GM18873 (cell line): ENCODE results near the gene SMCO2.

ENCODE experiments used
- ATAC-seq: cut with Tn5 transposase; IDR thresholded peaks from one replicate; pipeline ENCODE4 v1.9.1; 2021; ENCODE audit warnings: mild to moderate bottlenecking, moderate library complexity, moderate number of reproducible peaks; ENCODE audit not compliant: unreplicated experiment, low FRiP score

Gene SMCO2

GRCh38 chr12:27497446-27497845 is 50.9 kb downstream of the SMCO2 start:
- no peak for ATAC-seq

- ATAC-seq, result peak; percentile 83
Measured at GRCh38 chr12:27498149-27498548, 51.6 kb downstream of the SMCO2 start.

DNA sequence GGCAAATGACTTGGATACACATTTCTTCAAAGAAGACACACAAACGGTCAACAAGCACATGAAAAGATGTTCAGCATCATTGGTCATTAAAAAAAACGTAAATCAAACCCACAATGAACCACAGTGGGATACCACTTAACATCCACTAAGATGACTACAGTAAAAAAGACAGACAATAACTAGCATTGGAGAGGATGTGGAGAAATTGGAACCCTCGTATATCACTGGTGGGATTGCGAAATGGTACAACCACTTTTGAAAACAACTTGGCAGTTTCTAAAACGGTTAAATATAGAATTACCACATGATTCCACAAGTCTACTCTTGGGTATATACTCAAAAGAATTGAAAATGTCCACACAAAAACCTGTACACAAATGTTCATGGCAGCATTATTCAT is 52.2 kb downstream of the SMCO2 start:
- no peak for ATAC-seq

DNA sequence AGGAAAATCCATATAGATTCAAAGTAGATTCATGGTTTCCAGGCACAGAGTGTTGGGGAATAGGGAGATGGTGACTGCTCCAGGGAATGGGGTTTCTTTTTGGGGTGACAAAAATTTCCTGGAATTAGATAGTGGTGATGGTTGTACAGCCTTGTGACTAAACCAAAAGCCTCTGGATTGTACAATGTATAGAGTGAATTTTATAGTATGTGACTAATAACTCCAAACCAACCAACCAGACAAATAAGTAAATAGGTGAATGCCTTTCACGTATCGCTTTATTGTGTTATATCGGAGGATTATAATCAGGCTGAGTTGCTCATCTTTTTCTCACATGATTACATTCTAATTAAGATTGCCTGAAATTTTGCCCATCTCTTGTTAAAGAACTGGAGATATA is 52.8 kb downstream of the SMCO2 start:
- ATAC-seq, result no peak

- ATAC-seq, result no peak
Measured at GRCh38 chr12:27500546-27500945, 54.0 kb downstream of the SMCO2 start.

GRCh38 chr12:27502021-27502435 is 55.5 kb downstream of the SMCO2 start:
- no peak for ATAC-seq

DNA sequence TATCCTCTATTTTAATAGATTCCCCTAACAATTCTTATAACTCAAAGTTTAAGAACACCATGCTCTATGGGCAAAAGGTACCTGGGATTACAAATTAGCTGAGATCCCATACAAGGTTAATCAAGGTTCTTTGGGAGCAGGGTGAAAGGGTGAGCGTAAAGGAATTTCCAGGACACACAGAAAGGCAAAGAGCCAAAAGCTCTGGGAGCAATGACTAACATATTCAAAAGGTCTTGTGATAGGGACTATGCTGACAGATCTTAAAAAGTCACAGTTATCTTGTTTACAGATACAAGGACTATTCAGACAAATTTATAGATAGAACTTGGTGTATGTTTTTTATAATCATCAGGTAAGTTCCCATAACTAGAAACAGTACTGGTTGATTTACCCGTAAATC is 58.0 kb downstream of the SMCO2 start:
- ATAC-seq, result no peak

GRCh38 chr12:27505109-27505508 is 58.6 kb downstream of the SMCO2 start:
- no peak for ATAC-seq

DNA sequence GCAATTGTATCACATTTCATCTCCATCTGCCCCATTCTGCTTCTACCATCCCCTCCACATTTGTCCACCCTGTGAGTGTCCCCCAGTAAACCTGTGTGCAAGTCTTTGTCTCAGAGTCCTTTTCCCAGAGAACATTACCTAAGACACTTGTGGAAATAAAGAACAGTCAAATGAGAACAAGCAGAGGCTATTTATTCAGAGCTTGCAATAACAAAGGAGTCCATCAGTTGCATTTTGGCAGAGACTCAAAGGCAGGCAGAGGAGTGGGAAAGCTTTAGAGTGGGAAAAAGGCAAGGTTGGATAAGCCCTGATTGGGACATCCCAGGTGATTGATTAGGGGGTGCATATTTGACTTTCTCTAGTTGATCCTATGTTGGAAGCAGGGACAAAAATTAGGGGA is 59.2 kb downstream of the SMCO2 start:
- no peak for ATAC-seq

GRCh38 chr12:27506645-27507189 is 60.2 kb downstream of the SMCO2 start:
- no peak for ATAC-seq

DNA sequence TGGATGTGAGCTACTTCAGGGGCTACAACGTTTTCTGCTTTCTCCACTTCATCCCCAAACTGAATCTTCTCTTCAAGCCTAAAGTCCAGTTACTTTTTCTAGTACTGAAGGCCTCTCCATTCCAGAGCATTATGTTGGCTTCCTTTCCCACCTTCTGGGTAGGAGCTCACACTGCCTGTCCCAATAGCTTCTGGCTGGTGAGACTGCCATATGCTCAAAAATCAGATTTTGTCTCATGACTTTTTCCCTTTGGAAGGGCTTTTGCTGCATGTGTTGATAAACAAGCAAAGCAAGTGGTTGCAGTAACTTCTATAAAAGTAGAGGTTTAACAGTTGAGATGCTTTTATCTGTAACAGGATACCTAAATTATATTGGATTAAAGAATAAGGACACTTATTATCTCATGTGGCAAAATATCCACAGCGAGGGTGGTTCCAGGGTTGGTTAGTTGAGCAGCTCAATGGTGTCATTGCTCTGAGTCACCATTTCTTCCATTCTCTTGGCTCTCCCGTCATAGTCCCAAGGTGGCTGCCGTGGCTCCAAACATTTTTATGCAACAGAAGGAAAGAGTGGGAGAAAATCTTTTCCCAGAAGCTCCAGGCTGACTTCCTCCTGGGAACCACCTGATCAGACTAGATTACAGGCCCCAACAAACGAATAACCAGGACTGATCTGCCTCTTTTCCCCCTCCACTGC is 62.3 kb downstream of the SMCO2 start:
- ATAC-seq, result no peak

DNA sequence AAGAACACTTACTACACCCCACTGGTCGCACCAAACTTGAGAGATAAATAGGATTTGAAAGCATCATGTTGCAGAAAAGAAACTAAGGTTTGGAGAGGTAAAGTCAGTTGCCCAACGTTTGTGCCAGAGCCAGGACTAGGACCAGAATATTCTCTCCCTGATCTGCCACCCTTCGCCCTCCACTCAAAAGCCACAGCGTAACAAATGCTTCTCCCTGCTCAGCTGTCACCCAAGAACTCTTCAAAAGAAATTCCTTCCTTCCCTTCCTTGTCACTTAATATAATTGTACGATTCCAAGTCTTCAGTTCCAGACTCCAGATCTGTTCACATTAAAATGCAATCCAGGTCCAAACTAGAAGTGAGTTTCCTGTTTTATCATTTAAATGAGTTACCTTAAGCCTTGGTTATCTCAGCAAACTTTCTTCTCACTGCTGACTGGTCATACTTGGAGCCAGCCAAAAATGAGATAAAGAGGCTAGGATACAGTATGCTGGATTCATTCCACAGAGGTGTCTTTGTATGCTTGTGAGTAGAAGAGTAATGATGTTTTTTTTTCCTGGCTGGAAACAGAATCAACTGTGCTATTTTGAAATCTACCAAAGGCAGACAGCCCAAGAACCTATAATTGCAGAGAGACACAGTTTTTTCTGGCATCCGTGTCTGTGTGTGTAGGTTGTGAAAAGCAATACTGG is 64.6 kb downstream of the SMCO2 start:
- no peak for ATAC-seq

- ATAC-seq, result no peak
Measured at GRCh38 chr12:27511723-27512045, 65.1 kb downstream of the SMCO2 start.

DNA sequence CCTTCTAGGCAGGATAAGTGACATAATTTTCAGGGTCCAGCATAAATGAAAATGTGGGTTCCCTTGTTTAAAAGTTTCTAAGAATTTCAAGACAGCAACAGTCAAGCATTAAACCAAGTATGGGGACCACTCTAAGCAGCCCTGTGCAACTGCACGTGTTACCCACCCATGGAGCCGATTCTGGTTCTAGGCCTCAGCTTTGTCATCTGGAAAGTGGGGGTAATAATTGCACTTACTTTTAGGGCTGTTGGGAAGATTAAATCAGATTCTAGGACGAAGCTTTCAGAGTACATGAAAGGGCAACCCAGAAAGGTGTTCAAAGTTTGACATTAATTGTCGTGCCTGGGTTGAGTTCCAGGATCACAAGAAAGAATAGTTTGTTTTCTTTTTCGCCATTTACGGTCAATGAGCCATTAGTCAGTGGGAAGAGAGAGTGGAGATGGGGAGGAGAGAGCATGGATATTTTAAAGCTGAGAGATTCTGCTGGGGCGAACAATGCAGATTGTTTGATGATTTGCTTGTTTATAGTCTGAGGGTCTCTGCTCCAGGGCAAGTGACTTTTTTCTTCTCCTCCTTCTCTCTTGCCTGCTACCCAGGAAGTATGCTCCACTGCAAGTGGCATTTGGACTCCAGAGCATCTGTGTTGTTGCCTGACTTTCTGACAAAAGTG is 66.8 kb downstream of the SMCO2 start:
- ATAC-seq, result no peak

DNA sequence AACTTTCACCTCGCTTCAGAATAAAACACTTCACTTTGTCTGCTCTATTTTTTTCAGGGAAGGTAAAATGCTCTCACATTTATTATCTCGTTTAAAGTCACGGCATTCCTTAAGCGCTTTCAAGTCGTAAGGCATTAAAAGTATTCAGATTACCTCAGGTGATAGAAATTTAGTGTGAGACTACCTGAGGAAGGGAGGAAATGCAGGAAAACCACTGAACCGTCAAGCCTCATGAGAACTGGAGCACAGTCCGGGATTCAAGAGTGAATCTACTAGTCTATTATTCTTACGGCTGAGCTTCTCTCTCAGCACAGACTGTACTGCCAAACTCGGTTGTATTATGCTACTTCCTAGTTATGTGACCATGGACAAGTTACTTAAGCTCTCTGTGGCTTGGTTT is 69.1 kb downstream of the SMCO2 start:
- no peak for ATAC-seq

DNA sequence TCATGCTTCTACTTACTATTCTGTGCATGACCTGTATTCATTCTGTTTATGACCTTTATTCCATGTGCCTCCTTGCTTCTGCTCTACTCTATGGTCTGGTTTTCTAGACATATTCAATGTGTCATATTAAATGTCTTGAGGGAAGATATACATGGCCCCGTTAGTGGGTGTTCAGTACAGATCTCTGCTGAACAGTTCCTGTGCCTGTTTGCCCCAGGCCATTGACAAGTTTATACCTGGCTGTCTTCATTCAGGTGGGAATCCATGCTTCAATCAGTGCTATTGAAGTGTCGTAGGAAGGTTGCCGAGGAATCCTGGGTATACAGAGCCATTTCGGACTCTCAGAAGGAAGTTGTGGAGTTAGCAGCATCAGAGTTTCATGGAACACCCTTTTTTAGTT is 70.1 kb downstream of the SMCO2 start:
- ATAC-seq, result no peak

DNA sequence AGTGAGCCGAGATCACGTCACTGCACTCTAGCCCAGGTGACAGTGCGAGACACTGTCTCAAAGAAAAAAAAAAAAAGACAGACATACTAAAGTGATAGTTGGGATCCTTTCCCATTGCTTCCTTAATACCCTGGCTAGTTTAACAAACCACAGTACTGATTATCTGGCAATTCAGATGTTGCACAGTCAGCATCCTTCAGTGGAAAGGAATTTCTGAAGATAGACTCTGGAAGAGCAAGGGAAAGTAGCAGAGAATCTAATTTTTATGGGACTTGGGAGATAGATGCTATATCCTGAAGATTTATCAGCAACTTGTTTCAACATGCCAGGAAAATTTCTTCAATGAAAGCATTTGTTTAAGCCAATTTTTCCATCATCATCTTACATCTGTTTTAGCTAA is 71.0 kb downstream of the SMCO2 start:
- ATAC-seq, result no peak

DNA sequence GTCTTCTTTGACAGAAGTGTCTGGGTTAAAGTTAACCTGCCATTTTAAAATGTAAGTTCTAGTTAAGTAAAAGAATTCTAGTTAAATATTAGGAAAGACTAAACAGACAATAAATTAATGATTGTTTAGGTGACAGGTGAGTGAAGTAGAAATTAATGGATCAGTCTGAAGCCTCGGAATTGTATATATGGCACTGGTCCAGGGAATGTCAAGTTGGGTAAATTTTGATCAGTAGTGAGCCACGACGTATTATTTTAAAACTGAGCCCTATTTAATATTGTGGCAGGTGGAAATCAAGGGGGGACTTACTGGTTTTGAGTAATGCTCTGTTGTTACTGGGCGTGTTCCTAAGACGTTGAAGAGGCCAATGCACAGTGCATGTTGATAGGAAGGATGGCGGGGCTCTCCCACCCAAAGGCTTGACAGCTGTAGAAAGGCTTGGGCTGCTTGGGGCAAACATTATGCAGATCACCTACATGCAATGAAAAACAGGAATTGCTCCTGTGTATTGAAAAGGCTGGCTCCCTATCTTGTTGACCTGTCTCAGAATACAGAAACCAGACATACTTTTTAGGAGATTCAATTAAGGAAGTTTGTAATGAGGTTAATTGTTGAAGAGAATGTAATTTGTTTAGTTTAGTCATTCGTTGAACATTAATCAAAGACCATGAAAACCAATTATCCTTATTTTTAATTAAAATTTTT is 71.6 kb downstream of the SMCO2 start:
- no peak for ATAC-seq

DNA sequence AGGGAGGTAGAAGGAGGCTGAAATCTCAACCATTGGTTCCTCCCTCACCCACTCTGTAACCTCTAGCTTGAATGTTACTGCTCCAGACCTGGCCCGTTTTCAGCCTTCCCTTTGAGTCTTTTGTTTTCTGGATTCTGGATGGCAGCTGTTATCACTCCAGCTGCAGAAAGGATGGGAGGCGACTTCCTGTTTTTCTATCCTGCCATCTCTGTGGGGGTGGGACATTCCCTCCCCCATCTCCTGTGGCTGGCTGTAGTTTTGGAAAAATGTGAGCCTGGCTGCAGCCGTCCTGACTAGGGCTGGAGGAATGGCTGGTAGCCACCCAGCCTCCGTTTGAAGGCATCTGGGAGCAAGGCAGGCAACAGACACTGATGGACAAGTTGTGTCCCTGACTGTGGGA is 74.5 kb downstream of the SMCO2 start:
- no peak for ATAC-seq

- no peak for ATAC-seq
Measured at GRCh38 chr12:27521981-27522380, 75.4 kb downstream of the SMCO2 start.

DNA sequence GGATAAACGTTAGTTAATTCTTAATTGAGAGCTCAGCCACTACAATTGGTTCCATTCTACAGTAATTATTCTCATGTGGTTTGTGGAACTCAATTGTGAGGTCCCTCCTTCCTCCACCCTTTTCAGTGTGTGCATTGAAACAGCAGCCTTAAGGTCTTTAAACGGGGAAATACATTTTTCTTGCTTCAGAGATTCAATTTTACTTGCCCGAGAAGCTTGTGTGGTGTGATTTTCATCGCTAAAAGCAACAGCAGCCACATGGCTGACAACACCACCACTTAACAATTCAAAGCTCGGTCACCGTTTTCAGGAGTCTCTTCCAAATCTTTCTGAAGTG is 76.7 kb downstream of the SMCO2 start:
- ATAC-seq, result no peak
